Fibroblast of pulmonary artery (primary cell): ENCODE data around the gene CGN.

Experiments
- DNase-seq: peaks from one replicate; pipeline ENCODE4 v3.0.0-alpha.2; 2010; ENCODE audit warnings: low read depth
- H3K4me3 ChIP-seq: replicated peaks from 2 replicates; pipeline ENCODE4 v1.5.1; 2011; ENCODE audit warnings: low read depth, mild to moderate bottlenecking, control low read depth, low read length, moderate library complexity
- TF ChIP-seq, protein P1 (sequence below): IDR thresholded peaks from 2 replicates; pipeline ENCODE4 v1.5.1; 2011; ENCODE audit warnings: mild to moderate bottlenecking, control low read depth, low read length, inconsistent platforms; ENCODE audit errors: missing control alignments

CGN gene

DNA sequence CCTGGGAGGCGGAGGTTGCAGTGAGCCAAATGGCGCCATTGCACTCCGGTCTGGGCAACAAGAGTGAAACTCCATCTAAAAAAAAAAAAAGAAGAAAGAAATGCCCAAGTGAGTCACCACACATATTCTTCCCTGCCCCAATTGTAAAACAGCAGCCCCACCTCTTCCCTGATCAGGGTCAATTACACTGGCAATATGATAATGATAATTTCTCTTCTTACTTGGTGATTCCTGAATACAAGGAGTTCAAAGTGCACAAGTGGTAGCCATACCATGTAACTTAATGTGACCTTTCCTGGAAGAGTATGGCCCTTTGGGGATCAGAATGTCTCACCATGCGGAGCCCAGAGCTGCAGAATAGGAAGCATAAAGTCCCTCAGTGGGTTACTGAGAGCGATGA is 11.8 kb upstream of the CGN start:
- TF ChIP-seq, protein P1, sequence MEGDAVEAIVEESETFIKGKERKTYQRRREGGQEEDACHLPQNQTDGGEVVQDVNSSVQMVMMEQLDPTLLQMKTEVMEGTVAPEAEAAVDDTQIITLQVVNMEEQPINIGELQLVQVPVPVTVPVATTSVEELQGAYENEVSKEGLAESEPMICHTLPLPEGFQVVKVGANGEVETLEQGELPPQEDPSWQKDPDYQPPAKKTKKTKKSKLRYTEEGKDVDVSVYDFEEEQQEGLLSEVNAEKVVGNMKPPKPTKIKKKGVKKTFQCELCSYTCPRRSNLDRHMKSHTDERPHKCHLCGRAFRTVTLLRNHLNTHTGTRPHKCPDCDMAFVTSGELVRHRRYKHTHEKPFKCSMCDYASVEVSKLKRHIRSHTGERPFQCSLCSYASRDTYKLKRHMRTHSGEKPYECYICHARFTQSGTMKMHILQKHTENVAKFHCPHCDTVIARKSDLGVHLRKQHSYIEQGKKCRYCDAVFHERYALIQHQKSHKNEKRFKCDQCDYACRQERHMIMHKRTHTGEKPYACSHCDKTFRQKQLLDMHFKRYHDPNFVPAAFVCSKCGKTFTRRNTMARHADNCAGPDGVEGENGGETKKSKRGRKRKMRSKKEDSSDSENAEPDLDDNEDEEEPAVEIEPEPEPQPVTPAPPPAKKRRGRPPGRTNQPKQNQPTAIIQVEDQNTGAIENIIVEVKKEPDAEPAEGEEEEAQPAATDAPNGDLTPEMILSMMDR = no peak
- H3K4me3 ChIP-seq = no peak overlapping the region
- DNase-seq = no peak

GRCh38 chr1:151499930-151500329 is 11.3 kb upstream of the CGN start:
- H3K4me3 ChIP-seq = no peak overlapping the region
- no peak for DNase-seq
- TF ChIP-seq, protein P1 = no peak

DNA sequence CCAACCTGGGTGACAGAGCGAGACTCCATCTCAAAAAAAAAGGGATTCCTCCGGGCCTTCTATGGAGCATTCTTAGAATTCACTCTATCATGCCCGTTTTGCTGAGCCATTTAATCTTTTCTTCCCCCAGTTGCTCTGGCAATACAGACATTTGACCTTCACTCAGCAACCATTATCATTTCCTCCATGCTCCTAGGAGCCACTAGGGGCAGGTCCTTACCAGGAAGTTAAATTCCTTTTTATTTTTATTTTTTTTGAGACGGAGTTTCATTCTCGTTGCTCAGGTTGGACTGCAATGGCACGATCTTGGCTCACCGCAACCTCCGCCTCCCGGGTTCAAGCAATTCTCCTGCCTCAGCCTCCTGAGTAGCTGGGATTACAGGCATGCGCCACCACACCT is 9.7 kb upstream of the CGN start:
- no peak for DNase-seq
- H3K4me3 ChIP-seq = no peak overlapping the region
- TF ChIP-seq, protein P1 = peak; percentile 30

- DNase-seq = no peak
- TF ChIP-seq, protein P1 = no peak
These were observed 9.0 kb upstream of the CGN start for GRCh38 chr1:151502035-151502700.

GRCh38 chr1:151502859-151503780 is 8.1 kb upstream of the CGN start:
- no peak for DNase-seq
- H3K4me3 ChIP-seq = no peak overlapping the region
- TF ChIP-seq, protein P1 = no peak

More at GRCh38 chr1:151502035-151502700, 9.0 kb upstream of the CGN start:
- H3K4me3 ChIP-seq = no peak overlapping the region

DNA sequence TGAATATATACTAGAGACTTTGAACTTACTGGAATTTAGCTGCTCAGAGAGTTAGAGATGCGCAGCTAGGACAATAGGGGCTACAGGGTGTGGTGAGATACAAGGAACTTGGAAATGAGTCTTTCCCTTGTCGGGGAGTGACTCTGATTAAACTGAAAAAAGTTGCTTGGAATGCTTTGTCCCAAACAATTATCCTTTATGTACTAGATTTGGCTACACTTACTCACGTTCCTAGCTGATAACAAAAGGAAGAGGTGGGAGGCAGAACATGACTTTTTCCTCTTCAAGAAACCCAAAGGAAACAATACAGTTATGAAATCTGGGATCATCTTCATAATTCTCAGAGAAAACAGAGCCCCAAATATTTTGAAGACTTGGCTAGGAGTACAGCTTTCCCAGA is 6.9 kb upstream of the CGN start:
- TF ChIP-seq, protein P1 = no peak
- no peak overlapping the region for H3K4me3 ChIP-seq
- peak; percentile 73 for DNase-seq
